GM18868 (cell line): Measurements from ENCODE around the gene ANKRD49.

Source experiments
- ATAC-seq: cut with Tn5 transposase; IDR thresholded peaks from one replicate; pipeline ENCODE4 v1.9.1; 2021; ENCODE audit warnings: mild to moderate bottlenecking, moderate library complexity; ENCODE audit not compliant: unreplicated experiment

Gene ANKRD49

GRCh38 chr11:94543695-94544645, 50.2 kb downstream of the ANKRD49 start, which contains the start of gene FUT4:
Gene FUT4 (plus strand): TSS chr11:94543921. CDS start chr11:94544134, 213 bp downstream.
- peak; percentile 80 for ATAC-seq

GRCh38 chr11:94544646-94545263, 51.0 kb downstream of the ANKRD49 start:
- no peak for ATAC-seq

- ATAC-seq = no peak
Observed at GRCh38 chr11:94545264-94546161, 51.7 kb downstream of the ANKRD49 start.

- ATAC-seq = no peak
Observed at GRCh38 chr11:94546162-94546470, 52.3 kb downstream of the ANKRD49 start.

- ATAC-seq = no peak
Observed at GRCh38 chr11:94546886-94547285, 53.1 kb downstream of the ANKRD49 start.

- no peak for ATAC-seq
Observed at GRCh38 chr11:94549146-94549545, 55.4 kb downstream of the ANKRD49 start.
